Peyer's patch (tissue), 4 donors: Measurements from ENCODE around the gene VAMP1. TPM values are rescaled to one million over a fixed set of nuclear protein-coding genes. Genes with fewer than 3 reads are reported as not detected.

Experiments used
- DNase-seq, 3 donors: peaks; one replicate each; pipeline ENCODE4 v3.0.0-alpha.2; 2017 to 2019
- H3K27ac ChIP-seq, 4 donors: fragments of 200-600 bp; sonication (generic); one replicate each; pipeline ENCODE4 v1.5.1; 2016 to 2019
- H3K27me3 ChIP-seq, 2 donors: fragments of 200-600 bp; sonication (generic); one replicate each; pipeline ENCODE4 v1.5.1; 2019
- H3K36me3 ChIP-seq, 3 donors: fragments of 200-600 bp; sonication (generic); one replicate each; pipeline ENCODE4 v1.5.1; 2016 to 2019
- H3K4me1 ChIP-seq, 4 donors: fragments of 200-600 bp; sonication (generic); one replicate each; pipeline ENCODE4 v1.5.1; 2016 to 2019
- H3K4me3 ChIP-seq, 4 donors: fragments of 200-600 bp; sonication (generic); 1 replicate in 3 of 4; 2 replicates in 1 of 4; pipeline ENCODE4 v1.5.1; 2016 to 2019; ENCODE audit warnings: mild to moderate bottlenecking in 1 of 4
- H3K9me3 ChIP-seq, 4 donors: fragments of 200-600 bp; sonication (generic); one replicate each; pipeline ENCODE4 v1.5.1; 2016 to 2019; ENCODE audit warnings: mild to moderate bottlenecking in 1 of 4
- POLR2A ChIP-seq, 2 donors: fragments of 450-650 bp; IDR thresholded peaks; one replicate each; pipeline ENCODE4 v1.5.1; 2017; ENCODE audit warnings: antibody characterized with exemption in 2 of 2, mild to moderate bottlenecking in 2 of 2, moderate library complexity in 2 of 2
- total RNA-seq, 4 donors: library from RNA; depleted of rRNA; stranded (reverse); fragments of >200 nt; gene quantifications; one replicate each; pipeline ENCODE4 v1.1.0, GENCODE V29; 2016
- TF ChIP-seq, protein P1 (sequence below), 6 experiments: fragments of 450-650 bp in 4 of 6; fragments of 200-600 bp in 2 of 6; sonication (generic) in 1 of 6; IDR thresholded peaks; one replicate each; pipeline ENCODE4 v1.5.1; 2017 to 2019; ENCODE audit warnings: antibody characterized with exemption in 6 of 6, mild to moderate bottlenecking in 3 of 6, moderate library complexity in 1 of 6

The VAMP1 gene
- total RNA-seq, 4 donors from 2014 or later, result 5.3 to 17.4 (median 9.3) TPM

DNA sequence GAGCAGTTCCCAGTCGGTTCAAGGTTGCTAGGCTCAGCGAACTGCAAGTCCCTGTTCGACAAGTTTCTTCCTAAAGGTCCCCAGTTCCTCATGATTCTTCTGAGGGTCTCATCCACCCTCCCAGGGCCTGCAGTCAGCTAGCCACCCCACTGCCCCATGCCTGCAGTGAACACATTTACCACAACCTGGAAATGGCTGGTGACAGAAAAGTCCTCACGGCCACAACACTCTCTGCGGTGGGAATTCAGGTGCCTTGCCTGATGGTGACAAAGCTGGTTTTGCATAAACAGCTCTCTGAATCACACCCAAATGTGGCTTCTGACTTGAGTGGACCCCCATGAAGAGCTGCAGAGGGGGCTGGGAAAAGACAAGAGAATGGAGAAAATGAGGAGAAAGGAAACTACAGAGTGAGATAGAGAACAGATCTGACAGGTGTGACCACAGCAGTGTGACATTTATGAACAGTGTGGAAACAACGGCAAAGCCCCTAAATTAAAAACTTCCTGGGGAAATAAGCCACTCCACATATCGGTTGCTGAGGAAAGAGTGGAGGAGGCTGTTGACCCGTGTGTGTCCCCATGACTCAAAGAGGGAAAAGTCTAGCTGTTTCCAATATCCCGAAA lies 27.0 kb downstream of the VAMP1 start:
- peak overlapping the region in 3 of 4 donors; percentile 10 to 92 (median 69) for H3K27ac ChIP-seq
- H3K27me3 ChIP-seq, result no peaks in the 10 kb centered on the region
- peaks cover 0 to 2% (median 0%) of the 10 kb centered on the region in 4 donors for H3K4me1 ChIP-seq
- DNase-seq, result peak in 2 of 3 donors; percentile 69 to 73
- TF ChIP-seq POLR2A (IDR thresholded peaks at IDR 0.05), result no peak
- TF ChIP-seq, protein P1, sequence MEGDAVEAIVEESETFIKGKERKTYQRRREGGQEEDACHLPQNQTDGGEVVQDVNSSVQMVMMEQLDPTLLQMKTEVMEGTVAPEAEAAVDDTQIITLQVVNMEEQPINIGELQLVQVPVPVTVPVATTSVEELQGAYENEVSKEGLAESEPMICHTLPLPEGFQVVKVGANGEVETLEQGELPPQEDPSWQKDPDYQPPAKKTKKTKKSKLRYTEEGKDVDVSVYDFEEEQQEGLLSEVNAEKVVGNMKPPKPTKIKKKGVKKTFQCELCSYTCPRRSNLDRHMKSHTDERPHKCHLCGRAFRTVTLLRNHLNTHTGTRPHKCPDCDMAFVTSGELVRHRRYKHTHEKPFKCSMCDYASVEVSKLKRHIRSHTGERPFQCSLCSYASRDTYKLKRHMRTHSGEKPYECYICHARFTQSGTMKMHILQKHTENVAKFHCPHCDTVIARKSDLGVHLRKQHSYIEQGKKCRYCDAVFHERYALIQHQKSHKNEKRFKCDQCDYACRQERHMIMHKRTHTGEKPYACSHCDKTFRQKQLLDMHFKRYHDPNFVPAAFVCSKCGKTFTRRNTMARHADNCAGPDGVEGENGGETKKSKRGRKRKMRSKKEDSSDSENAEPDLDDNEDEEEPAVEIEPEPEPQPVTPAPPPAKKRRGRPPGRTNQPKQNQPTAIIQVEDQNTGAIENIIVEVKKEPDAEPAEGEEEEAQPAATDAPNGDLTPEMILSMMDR (IDR thresholded peaks at IDR 0.05), result no peak
- no peak overlapping the region for H3K4me3 ChIP-seq
- H3K36me3 ChIP-seq, result peaks cover 0 to 26% (median 0%) of the 10 kb centered on the region in 3 donors
- H3K9me3 ChIP-seq, result no peaks in the 10 kb centered on the region

DNA sequence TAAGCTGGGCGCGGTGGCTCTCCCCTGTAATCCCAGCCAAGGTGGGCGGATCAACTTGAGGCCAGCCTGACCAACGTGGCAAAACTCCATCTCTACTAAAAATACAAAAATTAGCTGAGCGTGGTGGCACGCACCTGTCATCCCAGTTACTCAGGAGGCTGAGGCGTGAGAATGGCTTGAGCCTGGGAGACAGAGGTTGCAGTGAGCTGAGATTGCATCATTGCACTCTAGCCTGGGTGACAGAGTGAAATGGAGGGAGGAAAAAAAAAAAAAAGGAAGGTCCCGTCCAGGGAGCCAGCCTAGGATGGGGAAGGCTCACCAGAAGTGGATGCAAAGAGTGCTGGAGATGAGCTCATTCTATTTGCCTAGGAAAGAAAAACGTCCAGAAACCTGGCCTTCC lies 27.6 kb downstream of the VAMP1 start:
- no peak overlapping the region for H3K4me3 ChIP-seq
- no peaks in the 10 kb centered on the region for H3K27me3 ChIP-seq
- TF ChIP-seq, protein P1 (IDR thresholded peaks at IDR 0.05), result no peak
- no peak for TF ChIP-seq POLR2A (IDR thresholded peaks at IDR 0.05)
- DNase-seq, result peak in 1 of 3 donors; percentile 38
- peaks cover 0 to 2% (median 0%) of the 10 kb centered on the region in 4 donors for H3K4me1 ChIP-seq
- H3K9me3 ChIP-seq, result no peaks in the 10 kb centered on the region
- peak overlapping the region in 2 of 4 donors; percentile 69 to 92 for H3K27ac ChIP-seq
- peaks cover 0 to 23% (median 0%) of the 10 kb centered on the region in 3 donors for H3K36me3 ChIP-seq

DNA sequence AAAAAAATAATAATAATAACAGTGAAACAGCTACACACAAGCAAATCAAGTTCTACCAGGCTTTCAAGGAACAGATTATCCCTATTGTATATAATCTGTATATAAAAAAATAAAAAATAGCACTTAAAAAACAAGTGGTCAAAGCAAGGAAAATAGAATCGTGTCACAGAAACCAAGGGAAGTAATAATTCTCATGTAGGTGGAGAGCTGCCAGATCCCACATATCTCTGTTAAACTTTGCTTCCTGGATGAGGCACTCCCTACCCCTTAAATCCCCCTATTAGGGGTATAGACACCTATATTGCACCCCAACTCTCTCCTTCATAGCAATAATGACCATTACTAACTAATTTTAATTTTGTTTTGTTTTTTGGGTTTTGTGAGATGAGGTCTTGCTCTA lies 30.1 kb downstream of the VAMP1 start:
- no peak for DNase-seq
- TF ChIP-seq POLR2A (IDR thresholded peaks at IDR 0.05), result no peak
- TF ChIP-seq, protein P1 (IDR thresholded peaks at IDR 0.05), result no peak
- H3K27ac ChIP-seq, result no peak overlapping the region
- no peak overlapping the region for H3K4me3 ChIP-seq
- H3K36me3 ChIP-seq, result peaks cover 0 to 6% (median 0%) of the 10 kb centered on the region in 3 donors
- no peaks in the 10 kb centered on the region for H3K27me3 ChIP-seq
- no peaks in the 10 kb centered on the region for H3K9me3 ChIP-seq
- H3K4me1 ChIP-seq, result peaks cover 0 to 2% (median 0%) of the 10 kb centered on the region in 4 donors

DNA sequence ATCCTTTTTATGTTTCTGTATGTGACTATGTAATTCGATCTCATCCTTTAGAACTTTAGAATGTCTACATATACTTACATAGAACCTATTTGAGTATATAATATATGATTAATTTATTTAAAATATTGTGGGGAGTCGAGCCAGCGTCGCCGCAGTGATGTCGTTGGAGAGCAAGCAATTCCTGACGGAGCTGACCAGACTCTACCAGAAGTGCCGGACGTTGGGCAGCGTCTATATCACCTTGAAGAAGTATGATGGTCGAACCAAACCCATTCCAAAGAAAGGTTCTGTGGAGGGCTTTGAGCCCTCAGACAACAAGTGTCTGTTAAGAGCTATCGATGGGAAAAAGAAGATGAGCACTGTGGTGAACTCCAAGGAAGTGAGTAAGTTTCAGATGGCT lies 32.1 kb downstream of the VAMP1 start:
- no peaks in the 10 kb centered on the region for H3K27me3 ChIP-seq
- no peaks in the 10 kb centered on the region for H3K4me1 ChIP-seq
- no peak overlapping the region for H3K4me3 ChIP-seq
- TF ChIP-seq POLR2A (IDR thresholded peaks at IDR 0.05), result no peak
- TF ChIP-seq, protein P1 (IDR thresholded peaks at IDR 0.05), result no peak
- no peaks in the 10 kb centered on the region for H3K9me3 ChIP-seq
- no peaks in the 10 kb centered on the region for H3K36me3 ChIP-seq
- peak in 2 of 3 donors; percentile 17 to 31 for DNase-seq
- H3K27ac ChIP-seq, result no peak overlapping the region

DNA sequence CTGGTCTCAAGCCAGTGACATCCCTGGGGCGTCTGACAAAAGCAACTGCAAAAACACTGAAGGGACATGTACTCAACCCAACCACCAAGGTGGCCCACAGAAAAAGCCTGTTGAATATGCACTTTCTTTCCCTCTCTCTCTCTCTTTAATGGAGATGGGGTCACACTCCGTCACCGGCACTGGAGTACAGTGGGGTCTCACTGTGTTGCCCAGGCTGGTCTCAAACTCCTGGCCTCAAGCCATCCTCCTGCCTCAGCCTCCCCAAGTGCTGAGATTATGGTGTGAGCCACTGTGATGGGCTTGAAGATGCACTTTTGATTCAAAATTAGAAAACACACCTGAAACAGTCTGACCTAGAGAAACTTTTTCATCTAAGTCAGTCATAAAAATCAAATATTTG lies 32.9 kb downstream of the VAMP1 start:
- TF ChIP-seq, protein P1 (IDR thresholded peaks at IDR 0.05), result no peak
- TF ChIP-seq POLR2A (IDR thresholded peaks at IDR 0.05), result no peak
- H3K4me3 ChIP-seq, result no peak overlapping the region
- no peaks in the 10 kb centered on the region for H3K9me3 ChIP-seq
- H3K4me1 ChIP-seq, result no peaks in the 10 kb centered on the region
- no peak overlapping the region for H3K27ac ChIP-seq
- H3K36me3 ChIP-seq, result no peaks in the 10 kb centered on the region
- DNase-seq, result peak in 2 of 3 donors; percentile 6 to 13
- H3K27me3 ChIP-seq, result no peaks in the 10 kb centered on the region
